Ishikawa (cell line): Measurements from ENCODE around the gene CLEC17A.

Source experiments
- CEBPB ChIP-seq: IDR thresholded peaks from 2 replicates; pipeline ENCODE4 v1.6.1; 2012
- CREB1 ChIP-seq: IDR thresholded peaks from 2 replicates; pipeline ENCODE4 v1.6.1; 2012; ENCODE audit warnings: low read depth
- EGR1 ChIP-seq: IDR thresholded peaks from 2 replicates; pipeline ENCODE4 v1.6.1; 2012
- EP300 ChIP-seq: IDR thresholded peaks from 2 replicates; pipeline ENCODE4 v1.6.1; 2012; ENCODE audit warnings: borderline replicate concordance
- FOXM1 ChIP-seq: IDR thresholded peaks from 2 replicates; pipeline ENCODE4 v1.6.1; 2012; ENCODE audit warnings: low read depth, borderline replicate concordance
- NFIC ChIP-seq: IDR thresholded peaks from 2 replicates; pipeline ENCODE4 v1.6.1; 2012
- RAD21 ChIP-seq: IDR thresholded peaks from 2 replicates; pipeline ENCODE4 v1.6.1; 2012; ENCODE audit warnings: low read depth
- TAF1 ChIP-seq: IDR thresholded peaks from 2 replicates; pipeline ENCODE4 v1.6.1; 2012; ENCODE audit warnings: low read depth, mild to moderate bottlenecking
- TCF12 ChIP-seq: IDR thresholded peaks from 2 replicates; pipeline ENCODE4 v1.6.1; 2012; ENCODE audit warnings: low read depth
- TEAD4 ChIP-seq: IDR thresholded peaks from 2 replicates; pipeline ENCODE4 v1.6.1; 2012
- YY1 ChIP-seq: IDR thresholded peaks from 2 replicates; pipeline ENCODE4 v1.6.1; 2012; ENCODE audit warnings: low read depth
- ZBTB7A ChIP-seq: IDR thresholded peaks from 2 replicates; pipeline ENCODE4 v1.6.1; 2012; ENCODE audit warnings: low read depth
- TF ChIP-seq, protein P1 (sequence below): IDR thresholded peaks from 2 replicates; pipeline ENCODE4 v1.6.1; 2012
- TF ChIP-seq, protein P2 (sequence below): IDR thresholded peaks from 2 replicates; pipeline ENCODE4 v1.6.1; 2012; ENCODE audit warnings: low read depth, mild to moderate bottlenecking
- TF ChIP-seq, protein P3 (sequence below): IDR thresholded peaks from 2 replicates; pipeline ENCODE4 v1.6.1; 2012

The CLEC17A gene

DNA sequence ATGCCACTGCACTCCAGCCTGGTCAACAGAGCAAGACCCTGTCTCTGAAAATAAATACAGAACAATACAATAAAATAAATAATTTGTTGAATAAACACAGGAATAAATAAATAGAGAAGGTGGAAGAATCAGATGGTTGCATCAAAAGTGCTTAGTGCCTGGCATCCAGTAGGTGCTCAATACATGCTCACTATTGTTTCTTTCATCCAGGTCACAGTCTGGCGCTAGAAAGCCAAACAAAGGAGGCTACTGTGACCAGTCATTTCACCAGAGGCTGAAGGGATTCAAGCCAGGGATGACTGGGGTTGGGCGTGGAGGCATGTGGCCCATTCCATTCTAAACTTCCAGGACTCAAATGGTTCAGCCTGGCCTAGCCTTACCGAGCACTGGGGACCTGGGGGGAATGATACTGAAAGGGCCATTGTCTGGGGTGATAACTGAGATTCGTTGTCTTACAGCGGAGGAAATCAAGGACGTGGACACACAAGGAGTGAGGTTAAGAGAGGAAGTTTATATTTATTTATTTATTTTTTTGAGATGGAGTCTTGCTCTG, 7.4 kb upstream of the CLEC17A start:
- TF ChIP-seq EGR1 (no peak), TEAD4 (no peak), TAF1 (no peak), RAD21 (no peak), FOXM1 (no peak), TCF12 (no peak), NFIC (no peak), CREB1 (no peak), EP300 (no peak), YY1 (no peak), ZBTB7A (no peak), CEBPB (no peak)
- TF ChIP-seq, protein P1, sequence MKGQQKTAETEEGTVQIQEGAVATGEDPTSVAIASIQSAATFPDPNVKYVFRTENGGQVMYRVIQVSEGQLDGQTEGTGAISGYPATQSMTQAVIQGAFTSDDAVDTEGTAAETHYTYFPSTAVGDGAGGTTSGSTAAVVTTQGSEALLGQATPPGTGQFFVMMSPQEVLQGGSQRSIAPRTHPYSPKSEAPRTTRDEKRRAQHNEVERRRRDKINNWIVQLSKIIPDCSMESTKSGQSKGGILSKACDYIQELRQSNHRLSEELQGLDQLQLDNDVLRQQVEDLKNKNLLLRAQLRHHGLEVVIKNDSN: no peak
- TF ChIP-seq, protein P2, sequence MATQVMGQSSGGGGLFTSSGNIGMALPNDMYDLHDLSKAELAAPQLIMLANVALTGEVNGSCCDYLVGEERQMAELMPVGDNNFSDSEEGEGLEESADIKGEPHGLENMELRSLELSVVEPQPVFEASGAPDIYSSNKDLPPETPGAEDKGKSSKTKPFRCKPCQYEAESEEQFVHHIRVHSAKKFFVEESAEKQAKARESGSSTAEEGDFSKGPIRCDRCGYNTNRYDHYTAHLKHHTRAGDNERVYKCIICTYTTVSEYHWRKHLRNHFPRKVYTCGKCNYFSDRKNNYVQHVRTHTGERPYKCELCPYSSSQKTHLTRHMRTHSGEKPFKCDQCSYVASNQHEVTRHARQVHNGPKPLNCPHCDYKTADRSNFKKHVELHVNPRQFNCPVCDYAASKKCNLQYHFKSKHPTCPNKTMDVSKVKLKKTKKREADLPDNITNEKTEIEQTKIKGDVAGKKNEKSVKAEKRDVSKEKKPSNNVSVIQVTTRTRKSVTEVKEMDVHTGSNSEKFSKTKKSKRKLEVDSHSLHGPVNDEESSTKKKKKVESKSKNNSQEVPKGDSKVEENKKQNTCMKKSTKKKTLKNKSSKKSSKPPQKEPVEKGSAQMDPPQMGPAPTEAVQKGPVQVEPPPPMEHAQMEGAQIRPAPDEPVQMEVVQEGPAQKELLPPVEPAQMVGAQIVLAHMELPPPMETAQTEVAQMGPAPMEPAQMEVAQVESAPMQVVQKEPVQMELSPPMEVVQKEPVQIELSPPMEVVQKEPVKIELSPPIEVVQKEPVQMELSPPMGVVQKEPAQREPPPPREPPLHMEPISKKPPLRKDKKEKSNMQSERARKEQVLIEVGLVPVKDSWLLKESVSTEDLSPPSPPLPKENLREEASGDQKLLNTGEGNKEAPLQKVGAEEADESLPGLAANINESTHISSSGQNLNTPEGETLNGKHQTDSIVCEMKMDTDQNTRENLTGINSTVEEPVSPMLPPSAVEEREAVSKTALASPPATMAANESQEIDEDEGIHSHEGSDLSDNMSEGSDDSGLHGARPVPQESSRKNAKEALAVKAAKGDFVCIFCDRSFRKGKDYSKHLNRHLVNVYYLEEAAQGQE: no peak
- TF ChIP-seq, protein P3, sequence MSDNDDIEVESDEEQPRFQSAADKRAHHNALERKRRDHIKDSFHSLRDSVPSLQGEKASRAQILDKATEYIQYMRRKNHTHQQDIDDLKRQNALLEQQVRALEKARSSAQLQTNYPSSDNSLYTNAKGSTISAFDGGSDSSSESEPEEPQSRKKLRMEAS: no peak

DNA sequence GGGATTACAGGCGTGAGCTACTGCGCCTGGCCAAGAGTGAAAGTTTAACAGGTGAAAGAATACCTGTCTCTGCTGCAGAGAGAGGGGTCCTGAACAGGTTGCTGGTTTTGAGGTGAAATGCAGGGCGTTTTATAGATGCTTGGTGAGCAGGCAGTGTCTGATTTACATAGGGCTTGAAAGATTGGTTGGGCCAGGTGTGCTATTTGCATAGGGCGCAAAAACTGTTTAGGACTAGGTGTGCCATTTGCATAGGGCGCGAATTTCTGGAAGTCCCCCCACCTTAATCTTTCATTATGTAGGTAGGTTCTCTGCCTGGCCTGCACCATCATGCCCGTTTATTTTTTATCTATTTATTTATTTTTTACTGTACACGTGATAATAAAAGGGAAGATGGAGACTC, 6.5 kb upstream of the CLEC17A start:
- TF ChIP-seq FOXM1: no peak
- TF ChIP-seq ZBTB7A: no peak
- TF ChIP-seq TEAD4: no peak
- no peak for TF ChIP-seq CREB1
- no peak for TF ChIP-seq TAF1
- TF ChIP-seq, protein P1: no peak
- TF ChIP-seq TCF12: no peak
- TF ChIP-seq RAD21: no peak
- no peak for TF ChIP-seq YY1
- TF ChIP-seq, protein P3: no peak
- no peak for TF ChIP-seq EP300
- TF ChIP-seq EGR1: no peak
- TF ChIP-seq CEBPB: no peak
- TF ChIP-seq NFIC: no peak
- TF ChIP-seq, protein P2: no peak

DNA sequence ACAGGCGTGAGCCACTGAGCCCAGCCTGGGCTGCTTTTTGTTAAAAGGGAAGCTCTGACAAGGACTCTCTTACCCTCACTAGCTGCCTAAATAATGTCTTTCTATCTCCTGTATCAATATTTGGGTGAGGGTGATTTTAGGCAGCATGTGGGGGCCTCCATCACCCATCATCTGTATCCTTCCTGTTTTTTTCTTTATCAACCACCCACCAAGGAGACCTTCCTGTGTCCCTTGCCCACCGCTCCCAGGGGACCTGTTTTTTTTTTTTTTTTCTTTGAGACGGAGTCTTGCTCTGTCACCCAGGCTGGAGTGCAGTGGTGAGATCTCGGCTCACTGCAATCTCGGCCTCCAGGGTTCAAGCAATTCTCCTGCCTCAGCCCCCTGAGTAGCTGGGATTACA, 5.6 kb upstream of the CLEC17A start:
- no peak for TF ChIP-seq TCF12
- no peak for TF ChIP-seq EP300
- no peak for TF ChIP-seq RAD21
- no peak for TF ChIP-seq CEBPB
- no peak for TF ChIP-seq CREB1
- TF ChIP-seq NFIC: no peak
- no peak for TF ChIP-seq TAF1
- TF ChIP-seq ZBTB7A: no peak
- no peak for TF ChIP-seq EGR1
- TF ChIP-seq, protein P3: no peak

DNA sequence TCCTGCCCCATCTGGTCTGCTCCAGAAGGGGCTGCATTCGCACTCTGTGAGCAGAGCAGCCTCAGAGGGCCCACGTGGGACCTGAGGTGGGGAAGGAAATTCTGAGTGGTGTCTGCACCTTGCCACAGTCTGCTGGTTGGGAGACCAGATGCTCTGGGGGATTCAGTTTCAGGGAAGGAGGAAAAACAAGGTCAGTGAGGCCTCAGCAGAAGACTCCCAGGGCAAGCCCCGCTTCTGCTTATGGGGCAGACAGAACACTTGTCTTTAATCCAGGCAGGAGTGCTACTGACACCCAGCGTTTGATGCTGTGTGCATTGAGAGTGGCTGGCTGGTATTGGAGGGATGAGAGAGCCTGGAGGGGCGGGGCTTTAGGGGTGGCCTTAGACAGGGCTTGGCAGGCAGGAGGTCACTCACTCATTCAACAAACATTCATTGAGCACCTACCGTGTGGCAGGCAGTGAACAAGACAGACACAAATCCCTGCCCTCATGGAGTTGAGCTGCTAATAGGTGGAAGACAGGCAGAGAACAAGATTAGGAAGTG, 4.9 kb upstream of the CLEC17A start:
- TF ChIP-seq, protein P2: no peak
- TF ChIP-seq CREB1: no peak
- no peak for TF ChIP-seq NFIC
